CD14-positive monocyte (primary cell): ENCODE data around the gene ANKRD53. TPM values are rescaled to one million over a fixed set of nuclear protein-coding genes. Genes with fewer than 3 reads are reported as not detected.
A peak's percentile ranks its signal among the peaks of the same experiment; 100 is the strongest.

Experiments used
- DNase-seq, 3 donors: peaks; one replicate each; pipeline ENCODE4 v3.0.0-alpha.2; 2011 to 2022
- H2AFZ ChIP-seq: 2 replicates; pipeline ENCODE4 v1.6.0; 2012; ENCODE audit warnings: mild to moderate bottlenecking, low read depth, low read length, inconsistent platforms; ENCODE audit not compliant: insufficient read depth, poor library complexity, severe bottlenecking
- H3K27ac ChIP-seq, 2 donors: 1 replicate in 1 of 2; 2 replicates in 1 of 2; pipeline ENCODE4 v1.5.1; 2012 to 2013; ENCODE audit warnings: low read length in 2 of 2, control low read depth in 1 of 2, inconsistent platforms in 1 of 2, low read depth in 1 of 2, mild to moderate bottlenecking in 1 of 2
- H3K27me3 ChIP-seq, 2 donors: one replicate each; pipeline versions ENCODE4 v1.6.0 to v1.6.1; 2011 to 2013; ENCODE audit warnings: low read length in 2 of 2; ENCODE audit not compliant: control insufficient read depth in 2 of 2, insufficient read depth in 2 of 2
- H3K36me3 ChIP-seq, 2 donors: replicated peaks in 1 of 2; 1 replicate in 1 of 2; 2 replicates in 1 of 2; pipeline versions ENCODE4 v1.5.1 to v1.6.1; 2012 to 2013; ENCODE audit warnings: low read length in 2 of 2, control low read depth in 1 of 2, inconsistent platforms in 1 of 2, mild to moderate bottlenecking in 1 of 2; ENCODE audit not compliant: insufficient read depth in 2 of 2, control insufficient read depth in 1 of 2
- H3K4me1 ChIP-seq, 2 donors: 1 replicate in 1 of 2; 2 replicates in 1 of 2; pipeline versions ENCODE4 v1.5.1 to v1.6.1; 2012 to 2013; ENCODE audit warnings: low read length in 2 of 2, control low read depth in 1 of 2, inconsistent platforms in 1 of 2, mild to moderate bottlenecking in 1 of 2, moderate library complexity in 1 of 2; ENCODE audit not compliant: insufficient read depth in 2 of 2, control insufficient read depth in 1 of 2
- H3K4me2 ChIP-seq: replicated peaks from 2 replicates; pipeline ENCODE3; 2012; ENCODE audit warnings: low read length, moderate library complexity, mild to moderate bottlenecking; ENCODE audit not compliant: poor library complexity, severe bottlenecking; ENCODE audit errors: extremely low read depth
- H3K4me3 ChIP-seq, 3 experiments: fragments of 200-600 bp in 1 of 3; sonication (generic) in 1 of 3; replicated peaks in 1 of 3; 1 replicate in 2 of 3; 2 replicates in 1 of 3; pipeline ENCODE4 v1.5.1; 2011 to 2013; ENCODE audit warnings: low read length in 3 of 3, mild to moderate bottlenecking in 3 of 3, control low read depth in 2 of 3, low read depth in 2 of 3, inconsistent platforms in 1 of 3, moderate library complexity in 1 of 3
- H3K79me2 ChIP-seq: 2 replicates; pipeline ENCODE4 v1.6.0; 2012; ENCODE audit warnings: mild to moderate bottlenecking, control low read depth, inconsistent platforms, low read length, moderate library complexity; ENCODE audit not compliant: insufficient read depth
- H3K9ac ChIP-seq: 2 replicates; pipeline ENCODE4 v1.6.0; 2017; ENCODE audit warnings: low read length, mild to moderate bottlenecking; ENCODE audit not compliant: insufficient read depth, poor library complexity, severe bottlenecking
- H3K9me3 ChIP-seq, 2 donors: replicated peaks in 1 of 2; 1 replicate in 1 of 2; 2 replicates in 1 of 2; pipeline versions ENCODE4 v1.5.1 to v1.6.1; 2012 to 2013; ENCODE audit warnings: low read length in 2 of 2, control low read depth in 1 of 2; ENCODE audit not compliant: control insufficient read depth in 1 of 2, insufficient read depth in 1 of 2
- H4K20me1 ChIP-seq: 2 replicates; pipeline ENCODE4 v1.6.0; 2012; ENCODE audit warnings: mild to moderate bottlenecking, low read length, control low read depth, moderate library complexity; ENCODE audit not compliant: insufficient read depth
- H3K27ac Mint-ChIP-seq, 7 donors: one replicate each; pipeline ENCODE4 v1.8.0; 2020; ENCODE audit warnings: mild to moderate bottlenecking in 7 of 7, mixed read lengths in 7 of 7, moderate library complexity in 6 of 7, inconsistent platforms in 2 of 7
- H3K27me3 Mint-ChIP-seq, 3 donors: one replicate each; pipeline ENCODE4 v1.8.0; 2021 to 2022; ENCODE audit warnings: low read depth in 3 of 3, mild to moderate bottlenecking in 3 of 3, mixed read lengths in 3 of 3, moderate library complexity in 3 of 3, inconsistent platforms in 1 of 3
- H3K36me3 Mint-ChIP-seq, 2 donors: one replicate each; pipeline ENCODE4 v1.8.0; 2020; ENCODE audit warnings: mixed read lengths in 2 of 2, inconsistent platforms in 1 of 2, mild to moderate bottlenecking in 1 of 2
- H3K4me1 Mint-ChIP-seq: one replicate; pipeline ENCODE4 v1.8.0; 2020; ENCODE audit warnings: mild to moderate bottlenecking, mixed read lengths
- H3K4me3 Mint-ChIP-seq, 2 donors: one replicate each; pipeline ENCODE4 v1.8.0; 2020; ENCODE audit warnings: mild to moderate bottlenecking in 2 of 2, mixed read lengths in 2 of 2, moderate library complexity in 1 of 2
- H3K9me3 Mint-ChIP-seq, 7 donors: one replicate each; pipeline ENCODE4 v1.8.0; 2020 to 2022; ENCODE audit warnings: mixed read lengths in 7 of 7, mild to moderate bottlenecking in 6 of 7, moderate library complexity in 6 of 7, inconsistent platforms in 2 of 7
- CTCF ChIP-seq: fragments of 200-600 bp; IDR thresholded peaks from one replicate; pipeline ENCODE4 v1.8.0; 2022; ENCODE audit warnings: antibody characterized with exemption, mild to moderate bottlenecking
- WGBS: methylation state at CpG from one replicate; pipeline ENCODE4 v1.1.5; 2013; ENCODE audit warnings: missing lambda C conversion rate; ENCODE audit not compliant: insufficient coverage; 5-methylcytosine and 5-hydroxymethylcytosine counted together
- intact Hi-C, 2 donors: fragments of 100-400 bp; cut with micrococcal nuclease; formaldehyde crosslinking; loops; one replicate each; pipeline versions ENCODE4 v1.15.0 to v1.15.1; 2023
- polyA plus RNA-seq, 3 donors: library from polyadenylated mRNA; depleted of rRNA in 1 of 3; unstranded in 2 of 3; stranded (reverse) in 1 of 3; fragments of 300-500 nt in 2 of 3; fragments of >200 nt in 1 of 3; fragmentation: Illumina TruSeq in 2 of 3; gene quantifications; 1 replicate in 2 of 3; 2 replicates in 1 of 3; pipeline ENCODE4 v1.2.3, GENCODE V29; 2012 to 2021

ANKRD53 gene
- polyA plus RNA-seq, 3 donors, result 0.12 TPM; not detected in 2

DNA sequence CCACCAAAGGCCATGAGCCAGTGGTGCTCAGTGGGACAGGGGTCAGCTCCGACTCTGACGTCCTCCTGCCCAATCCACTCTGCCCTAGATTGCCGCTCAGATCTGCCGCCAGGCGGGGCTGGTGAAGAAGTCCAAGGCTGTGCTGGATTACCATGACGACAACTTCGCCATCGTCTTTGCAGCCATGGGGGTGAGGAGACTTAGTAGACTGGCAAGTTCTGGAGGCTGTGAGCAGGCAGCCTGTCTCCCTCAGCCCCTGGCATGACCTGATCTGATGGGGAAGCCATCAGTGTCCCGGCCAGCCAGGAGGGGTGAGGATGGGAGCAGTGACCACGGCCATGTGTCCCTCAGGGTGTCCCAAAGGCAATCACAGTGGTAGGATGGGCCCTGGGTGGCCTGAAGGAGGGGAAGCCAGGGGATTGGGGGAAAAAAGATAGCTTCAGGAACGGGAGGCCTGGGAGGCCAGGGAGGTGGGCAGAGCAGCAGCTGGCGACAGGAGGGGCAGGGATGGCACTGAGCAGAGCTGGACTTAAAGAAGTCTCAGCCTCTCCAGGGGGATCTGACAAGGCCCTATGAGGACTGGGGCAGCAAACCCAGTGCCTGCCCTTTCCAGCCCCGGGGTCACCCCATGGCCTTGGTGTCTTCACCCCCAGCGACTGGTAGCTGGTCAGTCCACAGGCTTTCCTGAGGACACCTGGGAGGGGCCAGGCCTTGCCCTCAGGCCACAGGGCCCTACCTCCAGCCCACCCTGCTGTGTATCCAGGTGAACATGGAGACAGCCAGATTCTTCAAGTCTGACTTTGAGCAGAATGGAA is 17.4 kb upstream of the ANKRD53 start:
- Mint-ChIP-seq H3K4me1 (peaks cover 11% of the 10 kb centered on the region), H3K9me3 (peaks cover 0 to 4% (median 1%) of the 10 kb centered on the region in 7 donors), H3K4me3 (no peak overlapping the region), H3K36me3 (peaks cover 0 to 2% of the 10 kb centered on the region in 2 donors), H3K27me3 (peaks cover 25 to 41% (median 40%) of the 10 kb centered on the region in 3 donors), H3K27ac (no peak overlapping the region)
- Histone ChIP-seq H3K4me2 (no peak overlapping the region), H3K4me3 (no peak overlapping the region), H4K20me1 (no peaks in the 10 kb centered on the region), H3K36me3 (no peaks in the 10 kb centered on the region), H3K9me3 (no peaks in the 10 kb centered on the region), H3K79me2 (no peaks in the 10 kb centered on the region), H3K4me1 (peaks cover 9 to 10% of the 10 kb centered on the region in 2 donors), H2AFZ (no peak overlapping the region), H3K9ac (no peak overlapping the region), H3K27ac (no peak overlapping the region), H3K27me3 (peaks cover 4 to 21% of the 10 kb centered on the region in 2 donors)
- DNase-seq, result peak in 1 of 3 donors; percentile 2
- intact Hi-C loops, result no loop called here
- 95% methylated on average over 11 of the region's 14 CpGs for WGBS
- TF ChIP-seq CTCF, result no peak

GRCh38 chr2:70961648-70961994 is 16.8 kb upstream of the ANKRD53 start:
- Mint-ChIP-seq H3K4me3 (no peak overlapping the region), H3K27ac (no peak overlapping the region)

More at GRCh38 chr2:70961648-70961994, 16.8 kb upstream of the ANKRD53 start:
- H3K27me3 Mint-ChIP-seq, result peaks cover 26 to 43% (median 39%) of the 10 kb centered on the region in 3 donors
- Histone ChIP-seq H4K20me1 (no peaks in the 10 kb centered on the region), H3K27ac (no peak overlapping the region), H3K36me3 (no peaks in the 10 kb centered on the region), H2AFZ (no peak overlapping the region), H3K27me3 (peaks cover 4 to 24% of the 10 kb centered on the region in 2 donors), H3K4me1 (peaks cover 9 to 10% of the 10 kb centered on the region in 2 donors), H3K9me3 (no peaks in the 10 kb centered on the region), H3K79me2 (no peaks in the 10 kb centered on the region), H3K9ac (no peak overlapping the region), H3K4me3 (no peak overlapping the region), H3K4me2 (no peak overlapping the region)
- WGBS, result 100% methylated on average over 2 of the region's 4 CpGs
- intact Hi-C loops, result no loop called here
- H3K9me3 Mint-ChIP-seq, result peaks cover 0 to 4% (median 1%) of the 10 kb centered on the region in 7 donors
- peaks cover 0 to 2% of the 10 kb centered on the region in 2 donors for H3K36me3 Mint-ChIP-seq
- peaks cover 11% of the 10 kb centered on the region for H3K4me1 Mint-ChIP-seq
- DNase-seq, result no peak
- TF ChIP-seq CTCF, result no peak
